Measurements from ENCODE around the gene ARHGAP40.

ARHGAP40 gene

DNA sequence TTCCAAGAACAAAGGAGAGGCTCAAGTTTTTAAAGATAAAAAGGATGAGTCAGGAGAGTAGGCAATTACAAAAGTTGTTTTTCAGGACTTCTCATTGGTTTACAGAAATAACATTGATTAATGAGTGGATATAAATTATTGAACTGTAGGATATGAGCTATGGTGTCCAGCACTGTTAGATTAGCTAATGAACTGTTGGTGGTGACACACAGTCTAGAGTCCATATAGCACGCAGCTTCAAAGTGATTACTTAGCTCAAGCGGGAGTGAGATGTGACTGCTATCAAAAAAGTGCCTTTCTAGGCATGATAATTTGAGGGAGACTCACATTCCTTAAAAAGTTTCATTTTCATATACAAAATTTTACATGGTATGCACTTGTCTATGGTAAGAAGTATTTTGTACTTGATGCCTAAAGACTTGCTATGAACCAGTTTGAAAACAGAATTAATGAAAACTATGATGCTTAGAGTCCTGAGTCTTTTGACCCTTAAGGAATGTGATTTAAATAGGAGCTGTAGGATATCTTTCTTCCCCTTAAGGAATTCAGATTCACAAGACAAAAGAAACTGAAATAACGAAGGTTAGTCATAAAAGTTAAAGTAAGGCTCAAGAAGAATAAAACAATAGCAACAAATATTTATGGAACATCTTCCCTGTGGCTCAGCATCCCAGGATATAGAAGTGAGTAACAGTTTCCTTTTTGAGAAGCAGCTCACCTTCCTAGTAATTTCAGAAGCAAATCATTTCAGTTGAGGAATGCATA is 42.8 kb upstream of the ARHGAP40 start:
- no peaks in the 10 kb centered on the region for H4K20me1 ChIP-seq (ENCODE audit: insufficient read depth)
- no peak for TF ChIP-seq CTCF (conservative IDR thresholded peaks at IDR 0.05; ENCODE audit: low read depth, low read length)
- H3K79me2 ChIP-seq (ENCODE audit: insufficient read depth, low read depth), result no peaks in the 10 kb centered on the region
- no peaks in the 10 kb centered on the region for H3K27me3 ChIP-seq (ENCODE audit: insufficient read depth, low read depth)
- no peaks in the 10 kb centered on the region for H3K4me1 ChIP-seq (ENCODE audit: low read depth, poor library complexity, severe bottlenecking)
- no peak overlapping the region for H3K27ac ChIP-seq
- no peak overlapping the region for H3K4me2 ChIP-seq
- H3K4me3 ChIP-seq (IDR thresholded peaks at IDR 0.05; ENCODE audit: insufficient read depth, low read depth, low read length), result no peak overlapping the region
- H3K36me3 ChIP-seq (ENCODE audit: insufficient read depth), result peaks cover 5% of the 10 kb centered on the region; the same call in 1 of the 2 replicates
- no peak overlapping the region for H3K9ac ChIP-seq
- H2AFZ ChIP-seq (ENCODE audit: low read depth), result no peak overlapping the region

- Histone ChIP-seq H3K4me2 (no peak overlapping the region), H3K36me3 (ENCODE audit: insufficient read depth) (peaks cover 2% of the 10 kb centered on the region; the same call in 1 of the 2 replicates), H3K27ac (no peak overlapping the region), H3K9ac (no peak overlapping the region), H3K4me3 (IDR thresholded peaks at IDR 0.05; ENCODE audit: insufficient read depth, low read depth, low read length) (no peak overlapping the region), H4K20me1 (ENCODE audit: insufficient read depth) (no peaks in the 10 kb centered on the region), H2AFZ (ENCODE audit: low read depth) (no peak overlapping the region), H3K79me2 (ENCODE audit: insufficient read depth, low read depth) (no peaks in the 10 kb centered on the region), H3K4me1 (ENCODE audit: low read depth, poor library complexity, severe bottlenecking) (no peaks in the 10 kb centered on the region), H3K27me3 (ENCODE audit: insufficient read depth, low read depth) (no peaks in the 10 kb centered on the region)
- TF ChIP-seq CTCF (conservative IDR thresholded peaks at IDR 0.05; ENCODE audit: low read depth, low read length), result no peak
These were observed 41.8 kb upstream of the ARHGAP40 start for GRCh38 chr20:38559764-38560163.

DNA sequence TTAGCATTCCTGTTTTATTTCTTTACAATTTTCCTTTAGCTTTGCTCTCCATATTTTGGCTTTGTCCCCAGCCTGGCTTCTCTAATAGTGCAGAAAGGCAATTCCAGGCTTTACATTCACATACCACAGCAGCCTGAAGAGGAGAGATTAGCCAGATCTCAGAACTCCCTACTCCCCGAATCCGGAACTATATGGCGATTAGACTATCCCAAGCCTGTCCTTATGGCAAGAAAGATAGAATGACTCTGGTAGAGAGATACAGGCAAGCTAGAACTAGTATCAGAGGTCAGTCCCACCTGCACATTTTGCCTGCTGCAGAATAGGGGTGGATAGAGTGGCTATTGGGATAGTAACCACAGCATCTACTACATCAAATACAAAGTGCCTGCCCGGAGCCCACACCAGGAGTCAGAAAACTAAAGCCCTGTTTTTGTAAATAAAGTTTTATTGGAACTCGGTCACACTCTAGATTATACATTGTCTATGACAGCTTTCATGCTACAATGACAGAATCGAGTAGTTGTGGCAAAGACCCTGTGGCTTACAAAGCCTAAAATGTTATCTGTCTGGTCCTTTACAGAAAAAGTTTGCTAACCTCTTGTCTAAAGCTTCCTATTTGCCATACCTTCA is 37.7 kb upstream of the ARHGAP40 start:
- no peak overlapping the region for H3K9ac ChIP-seq
- H3K4me3 ChIP-seq (IDR thresholded peaks at IDR 0.05; ENCODE audit: insufficient read depth, low read depth, low read length), result no peak overlapping the region
- no peaks in the 10 kb centered on the region for H3K4me1 ChIP-seq (ENCODE audit: low read depth, poor library complexity, severe bottlenecking)
- H3K36me3 ChIP-seq (ENCODE audit: insufficient read depth), result no peaks in the 10 kb centered on the region
- H3K27me3 ChIP-seq (ENCODE audit: insufficient read depth, low read depth), result no peaks in the 10 kb centered on the region
- H3K79me2 ChIP-seq (ENCODE audit: insufficient read depth, low read depth), result no peaks in the 10 kb centered on the region
- no peak overlapping the region for H3K4me2 ChIP-seq
- H3K27ac ChIP-seq, result no peak overlapping the region
- H2AFZ ChIP-seq (ENCODE audit: low read depth), result no peak overlapping the region
- H4K20me1 ChIP-seq (ENCODE audit: insufficient read depth), result no peaks in the 10 kb centered on the region
- TF ChIP-seq CTCF (conservative IDR thresholded peaks at IDR 0.05; ENCODE audit: low read depth, low read length), result no peak

DNA sequence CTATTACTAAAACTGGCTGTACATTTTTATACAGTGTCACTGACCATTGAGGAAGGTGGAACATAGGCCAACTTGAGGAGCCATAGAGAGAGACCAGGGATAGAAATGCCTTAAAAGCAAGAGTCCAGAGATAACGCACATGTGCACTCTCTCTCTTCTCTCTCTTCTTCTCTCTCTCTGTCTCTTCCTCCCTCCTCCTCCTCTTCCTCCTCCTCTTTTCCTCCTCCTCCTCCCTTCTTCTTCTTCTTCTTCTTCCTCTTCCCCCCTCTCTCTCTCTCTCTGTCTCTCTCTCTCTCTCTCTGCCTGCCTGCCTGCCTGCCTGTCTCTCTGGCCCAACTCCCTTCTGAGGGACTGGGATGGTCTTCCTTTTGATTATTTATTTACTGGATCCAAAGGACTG is 36.9 kb upstream of the ARHGAP40 start:
- Histone ChIP-seq H2AFZ (ENCODE audit: low read depth) (no peak overlapping the region), H3K79me2 (ENCODE audit: insufficient read depth, low read depth) (no peaks in the 10 kb centered on the region), H3K9ac (no peak overlapping the region), H3K4me2 (no peak overlapping the region), H3K27me3 (ENCODE audit: insufficient read depth, low read depth) (no peaks in the 10 kb centered on the region), H3K36me3 (ENCODE audit: insufficient read depth) (no peaks in the 10 kb centered on the region), H3K4me1 (ENCODE audit: low read depth, poor library complexity, severe bottlenecking) (no peaks in the 10 kb centered on the region), H3K4me3 (IDR thresholded peaks at IDR 0.05; ENCODE audit: insufficient read depth, low read depth, low read length) (no peak overlapping the region), H3K27ac (no peak overlapping the region), H4K20me1 (ENCODE audit: insufficient read depth) (no peaks in the 10 kb centered on the region)
- TF ChIP-seq CTCF (conservative IDR thresholded peaks at IDR 0.05; ENCODE audit: low read depth, low read length), result no peak

Data from KMS-11 (cell line).